NOMO-1 (cell line): ENCODE measurements around the gene GRID1.

Source experiments
- DNase-seq, 2 experiments: peaks; one replicate each; lab custom pipeline; 2025; ENCODE audit not compliant: unreplicated experiment in 2 of 2; lab: John Stamatoyannopoulos, UW

GRID1 gene

GRCh38 chr10:85924382-85925102 is 442.1 kb downstream of the GRID1 start:
- DNase-seq, result no peak

- DNase-seq, result no peak
Observed at GRCh38 chr10:85922356-85923129, 444.1 kb downstream of the GRID1 start.

- DNase-seq, result no peak
Observed at GRCh38 chr10:85921789-85922188, 444.8 kb downstream of the GRID1 start.

GRCh38 chr10:85920311-85920710 is 446.3 kb downstream of the GRID1 start:
- no peak for DNase-seq

GRCh38 chr10:85919491-85920021 is 447.0 kb downstream of the GRID1 start:
- no peak for DNase-seq

- no peak for DNase-seq
Observed at GRCh38 chr10:85918371-85918770, 448.2 kb downstream of the GRID1 start.

- no peak for DNase-seq
Observed at GRCh38 chr10:85917601-85918000, 449.0 kb downstream of the GRID1 start.

- no peak for DNase-seq
Observed at GRCh38 chr10:85916994-85917573, 449.5 kb downstream of the GRID1 start.

GRCh38 chr10:85916286-85916685 is 450.3 kb downstream of the GRID1 start:
- DNase-seq, result no peak

- DNase-seq, result no peak
Observed at GRCh38 chr10:85915245-85915846, 451.2 kb downstream of the GRID1 start.

- DNase-seq, result no peak
Observed at GRCh38 chr10:85914720-85915119, 451.9 kb downstream of the GRID1 start.

- DNase-seq, result no peak
Observed at GRCh38 chr10:85908462-85908861, 458.1 kb downstream of the GRID1 start.

- no peak for DNase-seq
Observed at GRCh38 chr10:85902051-85902450, 464.5 kb downstream of the GRID1 start.

- DNase-seq, result no peak
Observed at GRCh38 chr10:85901599-85901998, 465.0 kb downstream of the GRID1 start.

- DNase-seq, result no peak
Observed at GRCh38 chr10:85900487-85900886, 466.1 kb downstream of the GRID1 start.

GRCh38 chr10:85900061-85900460 is 466.5 kb downstream of the GRID1 start:
- DNase-seq, result no peak

GRCh38 chr10:85891472-85891871 is 475.1 kb downstream of the GRID1 start:
- no peak for DNase-seq

- no peak for DNase-seq
Observed at GRCh38 chr10:85888559-85888958, 478.0 kb downstream of the GRID1 start.

GRCh38 chr10:85888004-85888403 is 478.6 kb downstream of the GRID1 start:
- no peak for DNase-seq

GRCh38 chr10:85874208-85874607 is 492.4 kb downstream of the GRID1 start:
- no peak for DNase-seq

GRCh38 chr10:85873063-85873462 is 493.5 kb downstream of the GRID1 start:
- DNase-seq, result no peak
